HG03432 (cell line): Measurements from ENCODE around the gene LRIG2.
"Not testable (repeated sequence)": the region's sequence is repeated elsewhere in the genome, so short reads cannot be mapped to it uniquely, and the experiment has no call there.

ENCODE experiments used
- ATAC-seq: cut with Tn5 transposase; IDR thresholded peaks from one replicate; pipeline ENCODE4 v1.9.1; 2021; ENCODE audit warnings: mild to moderate bottlenecking, moderate library complexity; ENCODE audit not compliant: unreplicated experiment

The LRIG2 gene

GRCh38 chr1:113058941-113059706, 13.9 kb upstream of the LRIG2 start:
- no peak for ATAC-seq

DNA sequence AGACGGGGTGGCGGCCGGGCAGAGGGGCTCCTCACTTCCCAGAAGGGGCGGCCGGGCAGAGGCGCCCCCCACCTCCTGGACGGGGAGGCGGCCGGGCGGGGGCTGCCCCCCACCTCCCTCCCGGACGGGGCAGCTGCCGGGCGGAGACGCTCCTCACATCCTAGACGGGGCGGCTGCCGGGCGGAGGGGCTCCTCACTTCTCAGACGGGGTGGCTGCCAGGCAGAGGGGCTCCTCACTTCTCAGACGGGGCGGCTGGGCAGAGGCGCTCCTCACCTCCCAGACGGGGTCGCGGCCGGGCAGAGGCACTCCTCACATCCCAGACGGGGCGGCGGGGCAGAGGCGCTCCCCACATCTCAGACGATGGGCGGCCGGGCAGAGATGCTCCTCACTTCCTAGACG, 9.5 kb upstream of the LRIG2 start:
- ATAC-seq: not testable (repeated sequence)

DNA sequence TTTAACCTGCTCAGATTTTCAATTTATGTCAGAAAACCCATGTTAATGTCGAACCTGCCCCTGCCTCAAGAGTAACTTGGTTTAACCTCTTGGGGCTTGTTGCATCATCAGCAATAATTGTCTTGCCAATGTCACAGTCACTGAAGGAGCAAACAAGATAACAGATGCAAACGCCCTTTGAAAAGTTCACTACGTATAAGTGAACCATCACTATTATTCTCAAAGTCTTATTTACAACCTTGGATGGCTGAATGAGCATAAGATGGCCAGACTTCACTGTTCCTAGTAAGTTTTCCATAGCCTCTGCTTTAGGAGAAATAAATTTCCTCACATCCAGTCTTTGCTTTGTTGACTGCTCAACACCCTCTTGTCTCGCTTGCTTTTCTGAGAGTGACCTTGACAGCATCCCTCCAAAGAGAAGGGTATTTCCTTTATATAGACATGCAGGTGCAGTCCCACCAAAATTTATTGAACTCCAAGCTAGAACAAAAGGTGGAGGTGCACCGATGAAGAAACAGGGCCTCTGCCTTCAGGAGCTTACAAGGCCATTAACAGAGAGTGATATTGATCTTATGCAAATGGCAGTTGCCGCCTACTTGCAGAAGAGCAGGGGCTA, 749 bp upstream of the LRIG2 start:
- ATAC-seq: no peak

GRCh38 chr1:113073479-113073950, 517 bp downstream of the LRIG2 start:
- ATAC-seq: peak; percentile 25

DNA sequence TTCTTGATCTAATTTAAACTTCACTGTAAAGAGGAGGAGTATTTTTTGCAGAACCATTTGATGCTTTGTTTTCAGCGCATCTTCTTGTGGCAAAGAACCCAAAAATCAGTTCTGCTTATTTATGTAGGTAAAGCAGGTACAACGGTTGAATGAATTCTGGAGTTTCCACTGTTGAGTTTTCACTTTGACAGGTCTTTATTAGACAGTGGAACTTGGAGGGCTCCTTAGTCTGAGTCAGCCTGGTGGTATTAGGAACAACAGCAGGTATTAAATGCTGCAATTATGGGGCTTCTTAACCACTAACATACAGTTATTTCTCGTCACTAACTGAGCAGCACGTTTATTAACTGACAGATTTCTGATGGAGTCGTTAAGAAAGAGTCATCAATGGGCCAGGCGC, 1.2 kb downstream of the LRIG2 start:
- no peak for ATAC-seq

- not testable (repeated sequence) for ATAC-seq
These were observed 5.0 kb downstream of the LRIG2 start for GRCh38 chr1:113077978-113078377.

DNA sequence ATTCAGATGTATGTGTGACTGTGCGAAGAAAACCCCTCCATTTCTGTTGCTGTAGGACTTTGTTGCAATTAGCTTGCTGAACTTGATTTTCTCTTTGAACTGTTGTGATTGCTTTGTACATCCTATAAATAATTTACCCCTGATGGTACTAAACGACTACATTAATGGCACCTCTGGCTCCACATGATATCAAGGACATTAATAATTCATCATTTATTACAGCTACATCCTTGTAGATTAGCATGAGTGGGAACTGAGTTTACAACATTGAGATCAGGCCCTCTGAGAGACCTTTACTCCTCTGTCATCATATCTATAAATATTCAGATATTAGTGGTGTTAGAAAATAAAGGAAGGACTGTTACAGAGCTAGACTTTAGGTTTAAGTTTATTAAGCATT, 13.5 kb downstream of the LRIG2 start:
- no peak for ATAC-seq

- no peak for ATAC-seq
These were observed 16.0 kb downstream of the LRIG2 start for GRCh38 chr1:113088972-113089371.

DNA sequence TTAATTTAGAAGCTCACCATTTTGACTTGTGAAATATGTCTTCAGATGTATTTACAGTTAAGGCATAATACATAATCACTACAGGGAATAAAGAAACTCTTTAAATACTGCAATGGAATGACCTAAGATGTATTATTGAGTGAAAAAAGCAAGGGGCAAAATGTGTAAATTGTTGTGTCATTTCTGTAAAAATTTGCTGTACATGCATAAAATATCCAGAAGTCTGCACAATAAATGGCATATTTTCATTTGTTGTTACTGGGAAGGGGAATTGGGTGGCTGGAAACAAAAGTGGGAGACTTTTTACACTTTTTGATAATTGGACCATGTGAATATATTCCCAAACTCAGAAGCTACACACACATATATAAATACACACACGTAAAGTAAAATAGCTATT, 17.1 kb downstream of the LRIG2 start:
- no peak for ATAC-seq

GRCh38 chr1:113091988-113092594, 19.1 kb downstream of the LRIG2 start:
- ATAC-seq: no peak

- ATAC-seq: no peak
These were observed 21.5 kb downstream of the LRIG2 start for GRCh38 chr1:113094506-113094905.

DNA sequence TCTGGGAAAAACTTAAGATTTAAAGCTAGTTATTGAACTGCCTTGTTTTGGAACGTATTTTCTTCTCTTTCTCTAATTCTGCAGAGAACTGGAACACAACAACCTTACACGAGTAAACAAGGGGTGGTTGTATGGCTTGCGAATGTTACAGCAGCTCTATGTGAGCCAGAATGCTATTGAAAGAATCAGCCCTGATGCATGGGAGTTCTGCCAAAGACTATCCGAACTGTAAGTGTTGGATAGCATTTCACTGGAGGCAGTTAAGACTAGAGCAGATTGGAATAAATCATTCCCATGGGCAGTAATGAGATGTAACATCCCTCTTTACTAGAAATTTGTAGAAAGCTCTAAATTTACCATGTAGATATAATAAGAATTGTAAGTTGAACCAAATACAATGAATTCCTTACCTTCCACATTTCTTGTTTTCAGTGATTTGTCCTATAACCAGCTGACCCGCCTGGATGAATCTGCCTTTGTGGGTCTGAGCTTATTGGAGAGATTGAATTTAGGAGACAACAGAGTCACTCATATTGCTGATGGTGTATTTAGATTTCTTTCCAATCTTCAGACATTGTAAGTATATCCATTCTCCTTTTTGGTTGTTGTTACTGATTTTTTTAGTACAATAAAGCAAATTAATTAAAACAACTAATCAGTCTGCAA, 22.9 kb downstream of the LRIG2 start:
- ATAC-seq: no peak

DNA sequence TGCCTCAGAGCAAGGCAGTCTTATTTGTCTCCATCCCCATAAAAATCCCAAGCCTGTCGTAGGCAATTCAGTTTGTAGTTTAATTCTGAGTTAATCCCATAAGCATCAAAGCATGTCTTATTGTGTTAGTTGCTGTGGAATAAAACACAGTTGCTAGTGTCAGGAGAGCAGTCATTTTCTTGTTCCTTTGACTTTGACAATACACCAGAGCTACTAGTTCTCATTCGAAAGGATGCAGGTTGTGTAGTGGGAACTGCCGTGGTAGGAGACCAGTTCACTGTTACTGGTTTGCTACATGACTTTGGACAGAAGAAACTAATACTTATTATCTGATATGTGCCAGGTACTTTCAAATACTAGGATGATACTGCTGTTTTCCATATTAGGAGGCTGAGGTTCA, 23.5 kb downstream of the LRIG2 start:
- no peak for ATAC-seq

DNA sequence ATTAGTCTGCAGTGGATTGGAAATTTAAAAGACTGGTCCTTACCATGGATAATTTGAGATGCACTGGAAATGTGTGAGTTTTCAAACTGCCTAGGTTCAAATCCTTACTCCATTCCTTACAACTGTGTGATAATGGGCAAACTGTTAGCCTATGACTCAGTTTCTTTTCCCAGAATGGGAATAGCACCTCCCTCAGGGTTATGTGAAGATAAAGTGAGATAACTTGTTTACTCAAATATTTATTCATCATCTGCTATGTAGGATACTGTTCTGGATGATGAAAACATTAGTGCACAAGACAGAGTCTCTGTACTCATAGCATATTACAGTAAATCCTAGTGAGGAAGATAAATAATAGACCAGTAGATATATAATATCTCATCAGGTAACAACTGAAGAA, 28.6 kb downstream of the LRIG2 start:
- no peak for ATAC-seq

DNA sequence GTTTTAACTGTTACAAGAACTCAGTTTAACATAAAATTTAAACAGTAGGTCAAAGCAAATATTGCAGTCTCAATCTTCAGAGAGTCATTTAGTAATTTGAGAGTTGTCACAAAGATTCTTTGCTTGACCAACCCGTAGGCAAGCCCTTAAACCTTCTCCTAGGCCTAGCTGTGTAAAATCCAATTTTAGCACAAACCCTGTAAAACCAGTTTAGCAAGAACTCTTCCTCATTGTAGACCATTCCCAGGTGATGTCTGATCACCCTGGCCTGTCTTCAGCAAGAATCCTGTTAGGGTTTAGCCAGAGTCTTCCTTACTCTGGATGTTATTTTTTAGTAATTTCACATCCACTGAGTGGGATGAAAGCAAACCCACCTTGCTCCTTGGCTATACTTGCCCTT, 30.1 kb downstream of the LRIG2 start:
- ATAC-seq: no peak

GRCh38 chr1:113103977-113104376, 31.0 kb downstream of the LRIG2 start:
- no peak for ATAC-seq

DNA sequence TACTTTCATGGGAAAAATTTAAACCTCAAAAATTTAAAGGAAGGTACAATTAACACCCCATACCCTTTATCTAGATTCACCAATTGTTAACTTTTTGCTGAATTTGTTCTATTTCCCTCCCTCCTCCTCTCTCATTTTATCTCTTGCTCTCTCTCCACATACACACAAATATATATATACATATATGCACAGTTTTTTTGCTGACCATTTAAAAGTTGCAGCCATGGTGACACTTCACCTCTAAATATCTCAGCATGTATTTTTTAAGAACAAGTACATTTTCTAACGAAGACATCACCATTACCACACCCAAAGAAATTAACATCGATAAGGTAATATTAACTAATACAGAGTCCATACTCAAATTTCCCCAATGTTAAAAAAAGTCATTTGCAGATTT, 33.9 kb downstream of the LRIG2 start:
- no peak for ATAC-seq

GRCh38 chr1:113109908-113110554, 37.0 kb downstream of the LRIG2 start:
- ATAC-seq: no peak

DNA sequence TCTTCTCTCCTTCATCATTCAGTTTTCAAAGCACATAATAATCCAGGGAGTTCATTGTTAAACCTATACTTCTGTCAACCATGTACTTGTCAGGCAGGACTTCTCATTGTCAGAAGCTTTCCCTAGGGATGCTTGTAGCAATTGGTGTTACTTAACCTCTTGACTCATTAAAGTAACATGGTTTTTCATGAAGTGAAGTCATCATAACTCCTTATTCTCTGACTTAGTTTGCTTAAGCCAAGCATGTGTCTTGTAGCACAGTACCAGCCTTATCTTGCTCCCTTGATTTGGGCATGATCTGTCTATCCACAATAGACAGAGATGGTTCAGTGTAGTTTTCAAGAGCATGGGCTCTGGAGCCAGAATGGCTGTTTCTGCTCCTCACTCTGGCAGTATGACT, 45.3 kb downstream of the LRIG2 start:
- ATAC-seq: no peak

GRCh38 chr1:113123737-113124136, 50.7 kb downstream of the LRIG2 start:
- ATAC-seq: no peak

DNA sequence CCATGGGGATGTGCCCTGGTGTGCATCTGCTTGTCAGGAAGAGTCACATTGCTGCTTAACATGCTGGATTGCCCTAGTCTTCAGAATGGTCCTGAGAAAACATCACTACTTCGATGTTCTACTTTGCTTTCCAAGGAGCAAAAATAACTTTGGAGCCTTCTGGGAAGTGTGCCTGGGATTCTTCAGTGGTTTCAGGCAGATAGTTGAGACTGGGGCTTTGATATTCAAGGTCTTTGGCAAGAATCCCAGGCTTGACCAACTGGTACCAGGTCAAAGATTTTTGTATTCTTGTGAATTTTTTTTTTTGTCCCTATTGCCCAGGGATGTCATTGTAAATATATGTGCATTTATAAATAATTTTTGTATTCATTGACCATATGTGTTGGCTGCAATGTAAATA, 51.4 kb downstream of the LRIG2 start:
- no peak for ATAC-seq
